ENCODE data around the gene PLXNB1.

DNA sequence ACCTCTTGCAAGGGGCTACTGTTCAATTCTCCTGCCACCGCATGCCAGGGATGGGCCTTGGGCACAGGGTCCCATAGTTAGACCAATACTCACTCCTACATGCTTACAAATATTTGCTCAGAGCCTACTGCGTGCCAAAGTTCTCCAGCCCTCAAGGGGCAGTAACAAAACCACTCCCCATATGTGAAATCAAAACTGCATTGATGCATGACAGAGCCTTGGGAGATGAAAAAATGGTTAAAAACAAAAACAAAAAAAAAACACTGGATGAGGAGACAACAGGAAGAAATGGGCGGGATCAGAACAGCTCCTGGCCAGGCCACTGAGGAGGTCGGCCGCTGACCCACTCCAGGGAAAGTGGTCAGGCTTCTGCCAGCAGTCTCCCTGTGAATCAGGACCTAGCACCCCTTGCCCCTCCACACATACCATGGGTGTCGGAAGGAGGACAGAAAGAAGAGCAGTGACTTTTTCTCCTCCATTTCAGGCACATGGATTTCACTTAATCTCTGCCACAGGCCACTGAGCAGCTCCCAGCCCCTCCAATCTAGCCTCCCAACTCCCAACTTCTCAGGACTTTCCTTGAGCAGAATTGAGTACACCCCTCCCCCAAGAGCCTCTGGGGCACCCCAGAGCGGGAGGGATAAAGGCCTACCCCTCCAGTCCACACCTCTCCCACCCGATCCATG, 2.8 kb downstream of the PLXNB1 start:
- no peak for TF ChIP-seq AKNA (CRISPR knock-in tag; IDR thresholded peaks at IDR 0.05; ENCODE audit: borderline replicate concordance)
- TF ChIP-seq, protein P1, sequence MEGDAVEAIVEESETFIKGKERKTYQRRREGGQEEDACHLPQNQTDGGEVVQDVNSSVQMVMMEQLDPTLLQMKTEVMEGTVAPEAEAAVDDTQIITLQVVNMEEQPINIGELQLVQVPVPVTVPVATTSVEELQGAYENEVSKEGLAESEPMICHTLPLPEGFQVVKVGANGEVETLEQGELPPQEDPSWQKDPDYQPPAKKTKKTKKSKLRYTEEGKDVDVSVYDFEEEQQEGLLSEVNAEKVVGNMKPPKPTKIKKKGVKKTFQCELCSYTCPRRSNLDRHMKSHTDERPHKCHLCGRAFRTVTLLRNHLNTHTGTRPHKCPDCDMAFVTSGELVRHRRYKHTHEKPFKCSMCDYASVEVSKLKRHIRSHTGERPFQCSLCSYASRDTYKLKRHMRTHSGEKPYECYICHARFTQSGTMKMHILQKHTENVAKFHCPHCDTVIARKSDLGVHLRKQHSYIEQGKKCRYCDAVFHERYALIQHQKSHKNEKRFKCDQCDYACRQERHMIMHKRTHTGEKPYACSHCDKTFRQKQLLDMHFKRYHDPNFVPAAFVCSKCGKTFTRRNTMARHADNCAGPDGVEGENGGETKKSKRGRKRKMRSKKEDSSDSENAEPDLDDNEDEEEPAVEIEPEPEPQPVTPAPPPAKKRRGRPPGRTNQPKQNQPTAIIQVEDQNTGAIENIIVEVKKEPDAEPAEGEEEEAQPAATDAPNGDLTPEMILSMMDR (CRISPR knock-in tag; IDR thresholded peaks at IDR 0.05) = no peak
- no peak for TF ChIP-seq BORCS8-MEF2B (CRISPR knock-in tag; IDR thresholded peaks at IDR 0.05)
- TF ChIP-seq EP300 (IDR thresholded peaks at IDR 0.05; ENCODE audit: low read depth in 2 of 2, low read length in 2 of 2) = peak in 1 of 2 experiments; percentile 26; a peak in 1 of 4 replicates
- TF ChIP-seq EP300 (CRISPR knock-in tag; IDR thresholded peaks at IDR 0.05; ENCODE audit: borderline replicate concordance) = no peak
- no peak for TF ChIP-seq EZH2 (conservative IDR thresholded peaks at IDR 0.05; ENCODE audit: low read depth, low read length)
- TF ChIP-seq YY1 (IDR thresholded peaks at IDR 0.05; ENCODE audit: insufficient read depth, insufficient replicate concordance, low read depth, low read length) = no peak
- TF ChIP-seq ZNF121 (CRISPR knock-in tag; IDR thresholded peaks at IDR 0.05) = no peak
- no peak for TF ChIP-seq SETDB1 (CRISPR knock-in tag; IDR thresholded peaks at IDR 0.05; ENCODE audit: borderline replicate concordance)
- no peak for TF ChIP-seq BCL6 (CRISPR knock-in tag; IDR thresholded peaks at IDR 0.05)

Data from HepG2 (cell line).